Psoas muscle (tissue), 8 donors: Measurements from ENCODE around the gene TMEM175. TPM values are rescaled to one million over a fixed set of nuclear protein-coding genes. Genes with fewer than 3 reads are reported as not detected.

Source experiments
- ATAC-seq, 4 donors: fragments of 200-7000 bp; cut with Tn5 transposase; one replicate each; pipeline ENCODE4 v1.9.1; 2020; ENCODE audit warnings: moderate library complexity in 3 of 4, mild to moderate bottlenecking in 2 of 4
- DNase-seq, 2 donors: peaks; one replicate each; pipeline ENCODE4 v3.0.0-alpha.2; 2020
- H3K27ac ChIP-seq: fragments of 200-600 bp; one replicate; pipeline ENCODE4 v1.8.0; 2022
- H3K27me3 ChIP-seq, 3 donors: fragments of 200-600 bp in 1 of 3; one replicate each; pipeline versions ENCODE4 v1.6.1 to v1.8.0; 2013 to 2022; ENCODE audit warnings: low read length in 2 of 3, mild to moderate bottlenecking in 2 of 3, moderate library complexity in 1 of 3; ENCODE audit not compliant: insufficient read depth in 3 of 3
- H3K36me3 ChIP-seq, 2 donors: fragments of 200-600 bp in 1 of 2; one replicate each; pipeline versions ENCODE4 v1.6.1 to v1.8.0; 2013 to 2022; ENCODE audit warnings: low read depth in 1 of 2, mild to moderate bottlenecking in 1 of 2, moderate library complexity in 1 of 2; ENCODE audit not compliant: insufficient read depth in 1 of 2
- H3K4me1 ChIP-seq: fragments of 200-600 bp; one replicate; pipeline ENCODE4 v1.8.0; 2022
- H3K4me3 ChIP-seq: fragments of 200-600 bp; one replicate; pipeline ENCODE4 v1.8.0; 2022; ENCODE audit warnings: mild to moderate bottlenecking
- H3K9me3 ChIP-seq: fragments of 200-600 bp; one replicate; pipeline ENCODE4 v1.8.0; 2022
- CTCF ChIP-seq: fragments of 200-600 bp; IDR thresholded peaks from one replicate; pipeline ENCODE4 v1.8.0; 2022; ENCODE audit warnings: antibody characterized with exemption
- WGBS, 3 donors: extraction: QIAGEN DNeasy Blood & Tissue Kit; methylation state at CpG; one replicate each; pipeline versions ENCODE4 v1.1.6 to v1.1.7; 2013; 5-methylcytosine and 5-hydroxymethylcytosine counted together
- intact Hi-C, 2 donors: fragments of 100-400 bp; cut with DNase I; formaldehyde crosslinking; loops; one replicate each; pipeline versions ENCODE4 v1.11.0 to v1.14.2; 2022
- polyA plus RNA-seq, 3 donors: library from polyadenylated mRNA; stranded (reverse); fragments of 200-250 nt; gene quantifications; one replicate each; pipeline ENCODE4 v1.2.3, GENCODE V29; 2013
- total RNA-seq, 4 donors: library from RNA; stranded (reverse); fragmentation: NEBNext Ultra II Directional in 2 of 4; extraction: Animal tissue kit (Norgen Biotek cat#: 25700) in 2 of 4; gene quantifications; one replicate each; pipeline versions ENCODE4 v1.2.1 to v1.2.4, GENCODE V29; 2021 to 2023
- donor health status: healthy with polysubstance abuse.
- donor health status: DM: no; HTN: no; CAD: no; lungs with moderate emphysema.
- donor health status: Bipolar disorder and iron deficiency.
- donor health status: healthy.
- donor health status: DM: yes; HTN: yes; CAD: no.
- donor health status: DM: no; HTN: no; CAD: no.
- donor health status: DM: no; HTN: no; CAD: no.
- donor health status: DM: yes; HTN: yes; CAD: no.

Gene TMEM175
- total and polyA plus RNA-seq, 7 donors, result 8.7 to 23.9 (median 14.3) TPM

- WGBS, 3 donors, result 90 to 95% (median 94%) methylated on average over 41 of the region's 41 CpGs
- H3K27ac ChIP-seq, result no peak overlapping the region
- DNase-seq (no peak), ATAC-seq (no peak)
- no peak overlapping the region for H3K4me3 ChIP-seq
- peaks cover 2 to 79% of the 10 kb centered on the region in 2 donors for H3K36me3 ChIP-seq
- H3K27me3 ChIP-seq, result no peaks in the 10 kb centered on the region
- no peaks in the 10 kb centered on the region for H3K9me3 ChIP-seq
- intact Hi-C loops, result no loop called here
- TF ChIP-seq CTCF, result no peak
- no peaks in the 10 kb centered on the region for H3K4me1 ChIP-seq
These were observed 38.8 kb upstream of the TMEM175 start for GRCh38 chr4:893276-893994.

DNA sequence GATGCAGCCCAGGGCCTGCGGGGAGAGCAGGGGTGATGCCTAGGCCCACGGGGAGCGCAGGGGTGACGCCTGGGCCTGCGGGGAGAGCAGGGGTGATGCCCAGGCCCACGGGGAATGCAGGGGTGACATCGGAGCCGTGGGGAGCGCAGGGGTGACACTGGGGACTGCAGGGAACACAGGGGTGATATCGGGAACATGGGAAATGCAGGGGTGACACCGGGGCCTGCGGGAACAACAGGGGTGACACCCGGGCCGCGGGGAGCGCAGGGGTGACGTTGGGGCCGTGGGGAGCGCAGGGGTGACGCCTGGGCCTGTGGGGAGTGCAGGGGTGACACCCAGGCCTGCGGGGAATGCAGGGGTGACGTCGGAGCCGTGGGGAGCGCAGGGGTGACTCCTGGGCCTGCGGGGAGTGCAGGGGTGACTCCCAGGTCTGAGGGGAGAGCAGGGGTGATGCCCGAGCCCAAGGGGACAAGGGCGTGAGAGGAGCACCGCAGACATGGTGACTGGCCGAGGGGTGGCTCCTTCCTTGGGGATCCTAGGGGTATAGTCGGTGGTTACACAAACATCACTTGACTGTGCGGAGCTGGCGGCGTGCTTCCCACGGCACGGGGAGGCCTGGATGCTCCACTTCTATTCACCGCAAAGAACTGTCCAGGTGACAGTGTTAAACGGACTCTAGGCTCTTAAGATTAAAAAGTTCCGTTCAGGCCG lies 38.1 kb upstream of the TMEM175 start:
- intact Hi-C loops, result no loop called here
- WGBS, 3 donors, result 93 to 94% (median 94%) methylated on average over 40 of the region's 40 CpGs

GRCh38 chr4:895596-895995 lies 36.7 kb upstream of the TMEM175 start:
- DNase-seq (no peak), ATAC-seq (no peak)
- Histone ChIP-seq H3K4me3 (no peak overlapping the region), H3K36me3 (peaks cover 0 to 64% of the 10 kb centered on the region in 2 donors), H3K9me3 (no peaks in the 10 kb centered on the region), H3K27me3 (no peaks in the 10 kb centered on the region), H3K4me1 (no peaks in the 10 kb centered on the region), H3K27ac (no peak overlapping the region)
- no peak for TF ChIP-seq CTCF
- intact Hi-C loops, result no loop called here
- 93 to 96% (median 95%) methylated on average over 16 of the region's 16 CpGs for WGBS, 3 donors

More for the DNA sequence above, 38.1 kb upstream of the TMEM175 start:
- ATAC-seq (no peak), DNase-seq (no peak)
- Histone ChIP-seq H3K9me3 (no peaks in the 10 kb centered on the region), H3K4me3 (no peak overlapping the region), H3K36me3 (peaks cover 2 to 72% of the 10 kb centered on the region in 2 donors), H3K27ac (no peak overlapping the region), H3K4me1 (no peaks in the 10 kb centered on the region), H3K27me3 (no peaks in the 10 kb centered on the region)
- TF ChIP-seq CTCF, result no peak

DNA sequence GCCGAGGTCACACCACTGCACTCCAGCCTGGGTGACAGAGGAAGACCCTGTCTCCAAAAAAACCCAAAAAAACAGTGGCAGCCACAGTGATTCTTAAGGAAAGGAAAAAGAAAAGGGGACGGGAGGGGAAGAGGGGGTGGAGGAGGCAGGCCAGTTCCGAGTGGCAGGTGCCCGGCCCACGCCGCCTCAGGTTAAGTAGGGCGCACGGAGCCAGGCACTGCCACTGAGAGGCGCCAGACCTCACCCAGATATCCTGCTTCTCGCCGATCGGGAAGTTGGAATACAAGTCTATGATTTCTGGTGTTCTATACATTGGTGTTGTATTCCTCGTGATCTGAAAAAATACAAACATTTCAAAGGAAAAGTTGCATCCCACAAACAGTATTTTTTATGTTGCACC lies 36.0 kb upstream of the TMEM175 start:
- no peaks in the 10 kb centered on the region for H3K4me1 ChIP-seq
- H3K4me3 ChIP-seq, result no peak overlapping the region
- H3K9me3 ChIP-seq, result no peaks in the 10 kb centered on the region
- 88 to 94% (median 93%) methylated on average over 13 of the region's 13 CpGs for WGBS, 3 donors
- TF ChIP-seq CTCF, result no peak
- no peak for DNase-seq
- no peaks in the 10 kb centered on the region for H3K27me3 ChIP-seq
- no peak overlapping the region for H3K27ac ChIP-seq
- H3K36me3 ChIP-seq, result peaks cover 0 to 64% of the 10 kb centered on the region in 2 donors
- ATAC-seq, result no peak
- intact Hi-C loops, result no loop called here
